Upper lobe of left lung (tissue), 4 donors: Measurements from ENCODE around the gene GDF10.

Experiments
- CTCF ChIP-seq, 6 experiments: fragments of 450-650 bp in 4 of 6; fragments of 200-600 bp in 2 of 6; sonication (generic) in 2 of 6; IDR thresholded peaks; one replicate each; pipeline ENCODE4 v1.5.1; 2016 to 2019; ENCODE audit warnings: antibody characterized with exemption in 6 of 6
- POLR2A ChIP-seq, 4 donors: fragments of 450-650 bp; IDR thresholded peaks; one replicate each; pipeline ENCODE4 v1.5.1; 2016 to 2017; ENCODE audit warnings: antibody characterized with exemption in 4 of 4, mild to moderate bottlenecking in 2 of 4
- POLR2AphosphoS5 ChIP-seq, 2 donors: sonication (generic); formaldehyde crosslinking; IDR thresholded peaks; one replicate each; pipeline ENCODE4 v1.5.1; 2017; ENCODE audit warnings: antibody characterized with exemption in 2 of 2

- TF ChIP-seq CTCF (IDR thresholded peaks at IDR 0.05), result no peak
- TF ChIP-seq POLR2A (IDR thresholded peaks at IDR 0.05), result no peak
- TF ChIP-seq POLR2AphosphoS5 (IDR thresholded peaks at IDR 0.05), result no peak
These were observed 8.8 kb downstream of the GDF10 start for GRCh38 chr10:47308775-47309174.
